ENCODE measurements around the gene TPRA1. TPM values are rescaled to one million over a fixed set of nuclear protein-coding genes. Genes with fewer than 3 reads are reported as not detected.
A peak's percentile ranks its signal among the peaks of the same experiment; 100 is the strongest.

Gene TPRA1
- total and polyA plus RNA-seq, 9 of the 15 experiments (the other 6 are each of a cell fraction or from before 2014, with no cell fraction given), result 0.66 to 21.5 (median 11.1) TPM

- TF ChIP-seq TFAP4 (CRISPR knock-in tag; IDR thresholded peaks at IDR 0.05; ENCODE audit: borderline replicate concordance) (peak; percentile 60; the same call in 1 of the 2 replicates), ZNF436 (CRISPR knock-in tag; IDR thresholded peaks at IDR 0.05) (no peak), NR2C1 (IDR thresholded peaks at IDR 0.05) (0 out of 2 replicates have a peak, but pooled peaks have one; percentile 48), NR2C1 (tag; IDR thresholded peaks at IDR 0.05) (peak; percentile 76), MEIS2 (IDR thresholded peaks at IDR 0.05; ENCODE audit: partially characterized antibody) (peak; percentile 73), ZKSCAN3 (CRISPR knock-in tag; IDR thresholded peaks at IDR 0.05) (no peak), RCOR1 (IDR thresholded peaks at IDR 0.05; ENCODE audit: borderline replicate concordance in 1 of 2, low read depth in 2 of 2, low read length in 2 of 2) (peak in 1 of 2 experiments; percentile 64; a peak in 2 of 4 replicates), HEY1 (CRISPR knock-in tag; IDR thresholded peaks at IDR 0.05; ENCODE audit: borderline replicate concordance) (no peak), ESRRA (IDR thresholded peaks at IDR 0.05; ENCODE audit: borderline replicate concordance, low read depth) (peak; percentile 53; the same call in 1 of the 2 replicates), CXXC5 (CRISPR knock-in tag; IDR thresholded peaks at IDR 0.05) (0 out of 2 replicates have a peak, but pooled peaks have one; percentile 38), NR2F6 (CRISPR knock-in tag; IDR thresholded peaks at IDR 0.05) (peak; percentile 90; the same call in 1 of the 2 replicates), ZBTB9 (CRISPR knock-in tag; IDR thresholded peaks at IDR 0.05) (0 out of 2 replicates have a peak, but pooled peaks have one; percentile 58), L3MBTL2 (IDR thresholded peaks at IDR 0.05) (no peak), ZNF41 (CRISPR knock-in tag; conservative IDR thresholded peaks at IDR 0.05) (no peak), TAL1 (IDR thresholded peaks at IDR 0.05) (peak; percentile 26; the same call in 1 of the 2 replicates), NFE2 (IDR thresholded peaks at IDR 0.05; ENCODE audit: low read depth) (no peak), CTBP1 (IDR thresholded peaks at IDR 0.05; ENCODE audit: borderline replicate concordance) (peak; percentile 61; the same call in 1 of the 2 replicates), NCOR1 (IDR thresholded peaks at IDR 0.05) (peak; percentile 18; the same call in 1 of the 2 replicates), CBFA2T2 (conservative IDR thresholded peaks at IDR 0.05) (peak; percentile 39), HES1 (IDR thresholded peaks at IDR 0.05; ENCODE audit: low read depth) (0 out of 2 replicates have a peak, but pooled peaks have one; percentile 12), KLF6 (CRISPR knock-in tag; IDR thresholded peaks at IDR 0.05; ENCODE audit: borderline replicate concordance) (no peak)
These were observed 4.8 kb upstream of the TPRA1 start (continued) for GRCh38 chr3:127595303-127595702.
